HG02571 (cell line): Measurements from ENCODE around the gene MACROD2.
"Not testable (repeated sequence)": the region's sequence is repeated elsewhere in the genome, so short reads cannot be mapped to it uniquely, and the experiment has no call there.

ENCODE experiments used
- ATAC-seq: cut with Tn5 transposase; IDR thresholded peaks from one replicate; pipeline ENCODE4 v1.9.1; 2021; ENCODE audit warnings: mild to moderate bottlenecking, moderate library complexity; ENCODE audit not compliant: unreplicated experiment

Gene MACROD2

DNA sequence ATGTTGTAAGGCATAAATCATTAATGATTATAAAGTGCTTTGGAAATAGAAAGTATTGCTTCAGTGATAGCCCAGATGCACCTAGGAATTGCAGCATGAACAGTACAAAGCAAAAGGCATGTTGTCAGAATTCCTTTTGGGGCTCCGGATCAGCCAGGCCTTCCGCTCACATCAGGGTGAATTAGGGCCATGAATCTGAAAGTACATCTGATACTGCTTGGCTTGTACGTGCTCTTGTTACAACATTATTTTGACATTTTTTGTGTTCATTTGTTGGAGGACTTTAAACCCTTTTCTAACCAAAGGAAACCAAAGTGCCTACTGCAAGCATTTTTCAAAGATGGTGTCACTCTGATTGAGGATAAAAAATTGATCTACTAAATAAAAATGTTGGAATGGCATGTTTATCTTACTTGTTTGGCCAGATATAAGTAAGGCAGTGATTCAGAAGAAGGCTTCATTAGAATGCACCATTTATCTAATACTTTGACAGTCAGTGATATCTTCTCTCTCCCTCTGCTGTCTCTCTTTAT lies 1347.7 kb downstream of the MACROD2 start:
- no peak for ATAC-seq

DNA sequence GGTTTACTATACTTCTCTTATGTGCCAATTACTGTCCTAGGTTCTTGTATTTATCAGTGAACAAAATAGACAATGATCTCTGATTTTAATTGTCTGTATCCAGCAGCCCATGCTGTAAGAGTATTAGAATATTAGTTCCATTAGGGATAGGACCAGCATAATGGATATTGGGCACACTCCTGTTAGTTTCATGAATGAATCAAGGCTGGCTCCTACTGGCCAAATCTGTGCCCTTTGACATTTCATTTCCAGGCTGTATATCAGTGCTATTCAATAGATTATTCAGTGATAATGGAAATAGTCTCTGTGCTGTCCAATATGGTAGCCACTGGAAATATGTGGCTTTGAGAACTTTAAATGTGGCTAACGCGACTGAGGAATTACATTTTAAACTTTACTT lies 1350.0 kb downstream of the MACROD2 start:
- no peak for ATAC-seq

DNA sequence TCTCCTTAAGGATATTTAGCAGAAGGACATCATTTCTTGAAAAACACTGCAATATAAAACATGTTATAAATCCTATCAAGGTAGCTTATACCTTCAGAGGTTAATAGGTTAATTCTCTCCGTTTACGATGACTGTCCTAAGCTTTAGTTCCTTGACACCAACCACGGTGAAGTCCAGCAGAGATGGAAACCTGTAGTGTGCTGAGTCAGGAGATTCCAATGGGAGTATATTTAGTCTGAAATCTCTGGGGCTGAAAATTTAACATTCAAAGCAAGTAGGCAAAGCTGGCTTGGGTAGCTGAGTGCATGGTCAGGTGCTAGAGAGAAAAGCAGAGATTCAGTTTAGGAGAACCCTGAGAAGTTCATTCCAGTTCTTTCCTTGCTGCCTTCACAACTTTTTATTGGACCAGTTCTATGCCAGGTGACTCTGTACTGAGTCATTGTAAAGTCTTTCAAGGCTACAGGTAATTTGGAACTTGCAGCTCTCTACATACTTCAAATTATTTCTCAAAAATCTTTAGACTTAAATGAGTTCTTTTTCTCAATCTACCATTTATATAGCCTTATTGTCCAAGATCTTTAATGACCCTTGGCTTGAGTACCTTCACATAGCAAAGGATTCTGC lies 1351.5 kb downstream of the MACROD2 start:
- ATAC-seq = no peak

DNA sequence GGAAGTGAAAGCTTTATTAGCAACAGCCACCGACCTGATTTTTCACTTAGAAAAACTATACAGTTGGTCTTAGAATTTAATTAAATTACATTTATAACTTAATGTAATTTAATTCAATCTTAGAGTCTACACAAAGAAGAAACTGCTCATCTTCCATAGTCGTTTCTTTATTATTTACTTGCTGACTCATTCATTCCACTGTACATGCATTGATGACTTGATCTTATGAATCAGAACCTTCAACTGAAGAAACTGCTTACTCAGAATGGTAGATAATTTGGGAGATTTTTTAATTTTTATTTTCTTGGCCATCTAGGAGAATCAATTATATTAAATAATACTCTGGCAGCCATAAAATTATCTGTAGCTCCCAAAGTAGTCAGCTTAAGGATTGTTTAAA lies 1363.7 kb downstream of the MACROD2 start:
- ATAC-seq = no peak

DNA sequence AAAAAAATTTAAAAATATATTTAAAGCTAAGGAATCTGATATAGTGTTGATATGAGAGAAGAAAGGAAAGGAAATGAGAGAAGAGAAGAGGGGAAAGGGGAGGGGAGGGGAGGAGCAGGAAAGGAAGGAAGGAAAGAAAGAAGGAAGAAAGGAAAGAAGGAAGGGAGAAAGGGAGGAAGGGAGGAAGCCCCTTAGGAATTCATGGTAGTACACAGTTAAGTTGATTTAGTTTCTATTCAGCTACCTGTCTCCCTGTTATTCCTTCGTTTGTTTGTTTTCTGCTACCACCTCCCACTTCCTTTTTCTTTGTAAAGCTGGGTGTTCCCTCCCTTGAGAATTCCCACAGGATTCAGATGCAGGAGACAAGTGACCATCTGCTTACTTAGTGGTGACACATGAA lies 1367.5 kb downstream of the MACROD2 start:
- no peak for ATAC-seq

DNA sequence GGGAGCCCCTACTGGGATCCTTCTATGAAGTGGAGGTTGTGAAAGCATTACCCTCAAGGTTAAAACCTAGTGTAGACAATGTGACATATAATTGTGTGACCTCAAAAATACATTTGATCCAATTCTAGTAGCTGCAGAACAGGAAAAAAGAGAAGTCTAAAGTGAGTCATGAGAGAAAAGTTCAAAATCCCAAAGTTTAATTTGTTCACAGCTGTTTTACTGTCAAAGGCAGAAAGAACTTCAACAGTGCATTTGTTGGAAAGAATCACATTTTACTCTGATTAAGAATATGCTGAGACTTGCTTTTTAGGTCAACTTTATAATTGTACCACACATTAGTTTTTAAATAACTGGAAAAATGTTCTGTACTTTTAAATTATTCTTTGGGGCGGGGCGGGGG lies 1369.5 kb downstream of the MACROD2 start:
- no peak for ATAC-seq

DNA sequence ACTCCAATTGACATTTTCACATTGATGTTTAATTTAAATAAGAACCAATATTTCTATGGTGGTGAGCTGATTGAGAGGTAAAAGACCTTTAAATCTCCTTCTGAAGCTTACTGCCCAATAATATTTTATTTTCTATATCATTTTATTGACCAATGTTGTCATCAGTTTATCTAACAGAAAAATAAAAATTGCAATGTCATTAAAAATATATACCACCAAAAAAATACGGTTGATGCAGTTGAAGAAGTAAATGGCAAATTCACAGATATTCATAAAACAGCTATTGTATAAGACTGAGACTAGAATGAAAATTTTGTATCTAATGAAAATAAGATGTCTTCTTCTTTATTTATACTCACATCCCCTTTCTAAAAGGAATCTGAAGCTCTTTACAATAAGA lies 1375.1 kb downstream of the MACROD2 start:
- no peak for ATAC-seq

DNA sequence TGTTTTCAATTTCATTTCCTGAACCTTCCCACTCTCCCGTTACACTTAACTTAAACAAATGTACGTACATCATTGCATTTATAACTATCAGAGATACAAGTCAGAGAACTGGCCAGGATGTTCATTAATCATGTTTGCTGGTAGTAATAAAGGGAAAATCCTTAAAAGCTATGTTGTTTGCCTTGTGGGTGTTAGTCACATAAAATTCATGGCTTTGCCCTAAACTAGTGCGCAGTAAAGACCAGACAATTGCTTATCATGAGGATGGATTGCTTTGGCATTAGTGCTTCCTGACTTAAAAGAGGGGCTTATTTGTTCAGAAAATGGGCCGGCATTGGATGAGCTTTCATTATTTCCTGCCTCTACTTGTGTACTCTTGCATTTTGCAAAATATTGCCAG lies 1379.4 kb downstream of the MACROD2 start:
- ATAC-seq = no peak

DNA sequence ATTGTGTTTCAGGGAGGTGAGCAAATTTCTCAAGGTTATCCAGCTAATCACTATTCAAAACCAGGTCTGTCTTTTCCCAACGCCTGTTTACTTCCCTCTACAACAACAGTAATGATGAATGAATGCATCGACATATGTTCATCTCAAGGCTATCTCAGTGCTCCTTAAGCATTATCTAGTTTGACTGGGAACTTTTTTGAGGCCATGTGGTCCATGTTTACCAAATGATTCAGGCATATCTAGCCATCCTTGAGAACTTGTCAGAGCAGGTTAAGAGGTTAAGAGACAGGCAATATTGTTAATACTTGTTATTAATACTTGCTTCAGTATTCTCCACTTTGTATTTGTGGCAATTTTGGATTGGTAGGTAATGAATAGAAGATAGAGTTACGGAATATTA lies 1380.5 kb downstream of the MACROD2 start:
- ATAC-seq = no peak

DNA sequence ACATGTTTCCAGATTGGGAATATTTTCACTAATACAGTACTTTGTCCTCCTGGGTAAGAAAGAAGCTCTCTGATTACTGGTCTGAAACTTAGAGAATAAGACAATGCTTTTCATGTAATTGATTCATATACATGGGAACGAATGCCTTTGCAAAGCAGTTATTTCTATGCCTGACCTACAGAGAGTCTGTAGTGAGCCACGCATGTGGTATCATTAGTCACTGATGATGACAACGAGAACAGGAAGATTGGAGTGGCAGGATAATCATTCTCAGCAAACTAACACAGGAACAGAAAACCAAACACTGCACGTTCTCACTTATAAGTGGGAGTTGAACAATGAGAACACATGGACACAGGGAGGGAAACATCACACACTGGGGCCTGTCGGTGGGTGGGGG lies 1382.3 kb downstream of the MACROD2 start:
- ATAC-seq = not testable (repeated sequence)

DNA sequence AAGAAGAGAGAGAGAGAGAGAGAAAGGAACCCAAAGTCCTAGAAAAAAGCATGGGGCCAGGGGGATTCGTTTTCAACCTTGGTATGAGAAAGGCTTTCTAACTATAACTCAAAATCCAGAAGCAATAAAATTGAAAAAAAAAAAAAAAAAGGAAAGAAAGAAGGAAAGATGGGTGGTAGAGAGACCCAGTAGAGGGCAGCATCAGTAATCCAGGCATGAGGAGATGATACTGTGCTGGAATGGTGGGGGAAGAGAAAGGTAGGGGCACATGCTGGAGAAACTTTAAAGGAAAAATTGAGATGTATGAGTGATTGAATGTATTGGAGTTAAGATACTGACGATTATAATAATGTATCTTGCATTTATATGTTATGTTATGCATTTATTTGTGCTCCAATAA lies 1382.8 kb downstream of the MACROD2 start:
- ATAC-seq = no peak

DNA sequence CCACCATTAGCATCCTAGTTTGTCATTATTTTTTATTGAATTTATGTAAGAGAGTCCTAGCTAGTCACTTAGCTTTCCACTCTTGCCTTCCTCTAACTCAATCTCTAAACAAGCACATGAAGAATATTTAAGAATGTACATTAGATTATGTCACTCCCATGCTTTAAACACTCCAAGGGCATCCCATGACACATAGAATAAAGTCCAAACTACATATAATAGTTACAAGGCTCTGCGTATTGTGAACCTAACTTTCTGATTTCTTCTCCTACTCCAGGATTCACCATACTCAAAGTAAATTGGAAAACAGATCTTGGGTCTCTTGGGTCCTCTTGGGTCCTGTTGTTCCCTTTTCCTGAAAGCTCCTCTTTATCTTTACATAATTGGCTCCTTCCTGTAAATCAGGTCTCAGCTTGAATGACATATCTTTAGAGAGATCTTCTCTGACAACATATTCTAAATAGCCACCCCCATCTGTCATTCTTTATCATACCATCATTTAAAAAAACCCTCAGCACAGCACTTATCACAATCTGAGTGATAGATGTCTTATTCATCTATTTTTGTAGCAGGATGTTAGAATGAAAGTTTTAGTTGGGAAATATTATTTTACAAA lies 1384.5 kb downstream of the MACROD2 start:
- ATAC-seq = no peak

DNA sequence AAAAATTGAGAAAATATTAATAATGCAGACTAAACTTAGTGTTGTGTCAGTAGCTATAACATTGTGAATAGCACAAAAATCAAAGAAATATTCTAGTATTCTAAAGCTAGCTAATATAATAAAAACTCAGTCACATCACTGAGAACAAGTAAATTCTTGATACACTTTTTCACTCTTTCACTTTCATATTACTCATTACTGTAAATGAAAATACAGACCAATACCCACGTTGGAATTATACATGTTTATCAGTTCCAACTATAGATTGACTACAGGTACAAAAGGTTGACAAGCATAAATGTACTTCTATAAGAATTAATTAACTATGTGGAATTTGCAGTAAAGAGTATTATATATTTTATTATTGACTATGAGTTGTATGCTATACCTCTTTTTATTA lies 1385.5 kb downstream of the MACROD2 start:
- ATAC-seq = no peak

DNA sequence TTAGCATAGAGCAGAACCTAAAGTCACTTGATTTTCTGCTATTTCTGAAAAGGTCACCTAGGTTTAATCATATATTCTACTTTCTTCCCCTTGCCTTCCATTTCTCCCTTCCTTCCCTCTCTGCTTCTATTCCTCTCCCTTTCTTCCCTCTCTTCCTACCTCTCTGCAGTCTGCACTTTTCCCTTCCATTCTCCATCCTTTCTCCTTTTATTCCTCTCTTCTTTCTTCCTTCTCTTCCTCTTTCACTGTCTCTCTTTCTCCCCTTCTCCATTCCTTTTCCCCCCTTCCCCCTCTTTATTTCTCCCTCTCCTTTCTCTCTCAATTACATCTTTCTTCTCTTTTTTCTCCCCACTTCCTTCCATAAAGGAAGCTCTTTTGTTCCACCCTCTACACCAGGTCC lies 1391.9 kb downstream of the MACROD2 start:
- no peak for ATAC-seq

DNA sequence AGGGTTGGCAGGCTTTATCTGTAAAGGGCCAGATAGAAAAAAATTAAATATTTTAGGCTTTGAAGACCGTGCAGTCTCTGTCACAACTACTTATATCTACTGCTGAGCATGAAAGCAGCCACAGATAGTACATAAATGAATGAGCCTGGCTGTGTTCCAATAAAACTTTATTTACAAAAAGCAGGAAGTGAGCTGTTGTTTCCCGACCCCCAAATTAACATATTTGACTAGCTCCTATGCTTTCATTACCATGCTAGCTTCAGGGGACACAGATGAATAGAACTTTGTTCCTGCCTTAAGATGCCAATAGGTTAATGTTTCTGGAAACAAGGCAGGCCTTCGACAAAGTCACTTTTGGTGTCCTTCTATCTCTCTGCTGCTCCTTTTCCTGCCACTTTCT lies 1400.1 kb downstream of the MACROD2 start:
- ATAC-seq = no peak

DNA sequence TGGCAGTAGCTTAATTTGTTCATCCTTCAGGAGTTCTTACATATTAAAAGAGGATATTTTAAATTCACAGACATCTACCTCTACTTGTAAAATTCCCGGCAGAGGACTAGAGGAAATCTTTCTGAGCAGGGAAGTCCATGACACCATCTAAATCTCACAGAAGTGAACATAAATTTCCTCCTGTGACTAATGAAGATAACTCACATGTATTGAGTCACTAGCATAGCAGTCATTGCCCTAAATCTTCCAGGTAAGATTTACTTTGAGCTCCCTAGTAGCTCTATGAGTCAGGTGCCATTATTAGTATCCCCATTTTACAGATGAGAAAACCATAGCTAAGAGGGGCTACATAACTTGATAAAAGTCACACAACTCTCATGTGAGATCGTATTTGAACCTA lies 1400.7 kb downstream of the MACROD2 start:
- ATAC-seq = no peak

DNA sequence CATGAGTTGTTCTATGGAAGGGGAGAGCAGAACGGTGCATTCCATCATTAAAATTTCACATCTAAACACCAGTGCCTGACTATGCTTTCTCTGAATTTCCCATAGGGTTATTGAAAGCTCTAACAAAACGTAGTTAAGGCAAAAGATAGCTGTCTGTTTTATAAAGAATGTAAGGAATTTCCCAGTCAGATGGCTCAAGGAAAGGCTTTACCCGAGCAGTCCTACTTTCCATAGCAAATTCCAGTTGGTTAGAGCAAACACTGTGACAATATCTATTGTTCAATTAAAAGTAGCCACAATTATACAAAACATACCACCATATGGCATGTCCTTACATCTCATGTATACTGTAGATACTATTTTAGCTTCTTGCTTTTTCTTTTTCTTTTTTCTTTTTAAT lies 1401.6 kb downstream of the MACROD2 start:
- no peak for ATAC-seq

DNA sequence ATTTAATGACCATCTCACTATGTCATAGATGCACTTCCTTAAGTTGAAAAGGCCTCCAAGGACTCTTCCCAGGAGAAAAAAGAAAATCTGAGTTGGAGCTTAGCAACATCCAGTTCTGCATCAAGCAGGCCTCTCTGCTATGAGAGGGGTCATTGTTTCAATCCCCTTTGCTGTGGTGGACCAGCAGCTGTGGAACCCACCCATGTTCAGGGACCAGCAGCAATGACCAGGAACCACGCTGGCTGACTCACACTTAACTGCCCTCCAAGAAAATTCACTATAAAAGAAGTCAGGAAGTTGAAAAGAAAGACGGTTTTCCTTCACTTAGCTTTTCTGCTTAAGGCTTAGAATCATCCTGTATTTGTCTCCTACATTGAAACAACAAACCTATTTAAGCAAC lies 1404.5 kb downstream of the MACROD2 start:
- ATAC-seq = no peak

DNA sequence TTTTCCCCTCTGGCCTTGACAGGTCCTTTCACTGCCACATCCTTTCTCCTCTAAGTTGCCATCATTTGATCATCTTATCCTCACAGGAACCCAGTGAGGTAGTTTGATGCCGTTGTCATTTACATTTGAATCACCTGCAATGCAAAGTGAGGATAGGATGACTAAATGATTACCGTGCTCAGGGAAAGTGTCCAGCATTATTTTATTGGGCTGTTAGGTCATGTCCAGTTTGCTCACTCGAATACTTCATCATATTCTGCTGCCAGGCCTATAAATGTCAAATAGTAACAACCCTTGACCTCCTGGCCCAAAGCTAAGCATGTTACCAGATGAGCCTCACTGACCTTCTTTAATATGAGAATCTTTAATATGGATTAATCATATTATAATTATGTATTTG lies 1410.8 kb downstream of the MACROD2 start:
- no peak for ATAC-seq

DNA sequence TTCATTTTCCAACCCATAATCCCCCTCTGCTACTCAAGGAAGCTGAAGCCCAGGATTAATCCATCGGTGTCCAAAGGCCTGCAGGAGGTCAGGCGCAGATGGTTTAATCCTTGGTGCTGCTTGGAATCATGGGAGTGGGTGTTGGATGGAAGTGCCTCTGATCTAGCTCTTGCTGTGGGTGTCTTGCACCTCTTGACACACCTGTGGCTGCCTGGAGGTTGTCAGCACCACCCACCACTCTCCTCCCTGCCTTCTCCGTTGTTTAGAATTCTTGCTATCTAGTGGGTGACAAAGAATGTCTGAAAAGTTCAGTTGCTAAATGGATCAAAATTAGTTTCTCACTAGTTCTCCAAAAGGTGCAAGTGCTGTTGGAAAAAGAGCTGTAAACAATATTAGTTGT lies 1416.5 kb downstream of the MACROD2 start:
- no peak for ATAC-seq

DNA sequence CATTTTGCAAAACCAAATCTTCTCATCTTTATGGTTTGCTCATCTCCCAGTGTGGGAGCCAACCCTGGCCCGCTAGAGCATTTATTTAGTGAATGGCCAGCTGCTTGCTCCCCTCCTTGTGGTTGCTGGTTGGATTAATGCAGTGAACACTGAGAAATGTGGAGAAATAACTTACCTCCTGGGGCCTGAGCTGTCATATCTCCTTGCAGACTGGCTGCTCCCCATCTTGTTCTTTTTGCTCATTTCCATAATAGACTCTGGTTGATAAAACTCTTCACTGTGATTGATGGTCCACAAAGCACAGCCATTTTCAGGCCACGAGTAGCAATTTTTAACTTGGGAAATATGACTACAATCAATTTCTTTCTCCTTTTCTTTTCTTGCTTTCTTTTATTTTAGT lies 1420.6 kb downstream of the MACROD2 start:
- ATAC-seq = no peak

DNA sequence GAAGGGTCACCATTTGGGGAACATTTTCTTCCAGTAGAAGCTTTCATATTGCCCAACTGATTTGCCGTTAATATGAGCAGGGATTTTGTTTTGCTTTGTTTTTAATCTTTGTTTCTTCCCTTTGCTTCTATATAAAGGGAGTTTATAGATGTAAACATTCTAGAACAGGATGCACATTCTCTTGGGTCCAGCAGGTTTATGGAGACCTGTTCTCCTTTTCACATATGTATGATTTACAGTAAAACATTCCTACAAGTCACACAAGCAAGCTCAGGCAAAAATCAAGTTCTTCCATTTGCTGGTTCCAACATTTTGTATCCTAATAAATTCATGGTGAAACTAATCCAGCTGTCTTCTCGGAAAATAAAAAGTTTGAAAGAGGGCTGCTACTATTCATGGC lies 1424.5 kb downstream of the MACROD2 start:
- ATAC-seq = no peak

DNA sequence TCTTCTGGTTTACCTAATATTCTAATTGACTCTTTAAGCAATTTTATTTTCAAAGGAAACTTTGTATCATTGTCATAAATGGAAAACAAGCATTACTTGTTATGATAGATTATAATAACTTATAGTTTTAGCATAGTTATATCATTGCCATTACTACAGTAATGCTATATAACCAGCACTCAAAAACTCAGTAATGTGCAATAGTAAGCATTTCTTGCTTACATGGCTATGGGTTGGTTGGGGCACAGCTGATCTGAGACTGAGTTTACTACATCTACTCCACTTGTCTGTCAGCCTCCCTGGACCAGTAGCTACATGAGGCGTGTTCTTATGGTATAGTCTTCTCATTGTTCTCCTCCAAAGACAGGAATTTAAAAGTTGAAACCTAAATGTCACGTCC lies 1427.7 kb downstream of the MACROD2 start:
- ATAC-seq = no peak
